ENCODE measurements around the gene NALF2.

DNA sequence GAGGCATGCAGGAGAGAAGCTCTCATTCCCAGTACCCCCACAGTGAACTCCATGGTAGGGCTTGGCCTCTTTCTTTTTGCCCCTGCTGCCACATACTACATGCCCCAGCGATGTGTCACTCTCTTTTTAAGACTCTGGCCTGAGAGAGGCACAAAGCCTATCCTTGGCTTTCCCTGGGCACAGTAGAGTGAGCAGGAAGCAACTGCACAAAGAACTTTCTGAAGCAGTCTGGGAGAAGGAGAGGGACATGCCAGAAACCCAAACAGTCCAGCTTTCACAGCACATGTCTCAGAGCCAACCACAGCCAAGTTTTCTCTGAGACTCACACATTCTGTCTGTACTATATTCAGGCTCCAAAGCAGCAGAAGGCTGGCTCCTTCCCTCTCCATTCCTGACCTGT, 7.9 kb upstream of the NALF2 start:
- TF ChIP-seq, protein P1, sequence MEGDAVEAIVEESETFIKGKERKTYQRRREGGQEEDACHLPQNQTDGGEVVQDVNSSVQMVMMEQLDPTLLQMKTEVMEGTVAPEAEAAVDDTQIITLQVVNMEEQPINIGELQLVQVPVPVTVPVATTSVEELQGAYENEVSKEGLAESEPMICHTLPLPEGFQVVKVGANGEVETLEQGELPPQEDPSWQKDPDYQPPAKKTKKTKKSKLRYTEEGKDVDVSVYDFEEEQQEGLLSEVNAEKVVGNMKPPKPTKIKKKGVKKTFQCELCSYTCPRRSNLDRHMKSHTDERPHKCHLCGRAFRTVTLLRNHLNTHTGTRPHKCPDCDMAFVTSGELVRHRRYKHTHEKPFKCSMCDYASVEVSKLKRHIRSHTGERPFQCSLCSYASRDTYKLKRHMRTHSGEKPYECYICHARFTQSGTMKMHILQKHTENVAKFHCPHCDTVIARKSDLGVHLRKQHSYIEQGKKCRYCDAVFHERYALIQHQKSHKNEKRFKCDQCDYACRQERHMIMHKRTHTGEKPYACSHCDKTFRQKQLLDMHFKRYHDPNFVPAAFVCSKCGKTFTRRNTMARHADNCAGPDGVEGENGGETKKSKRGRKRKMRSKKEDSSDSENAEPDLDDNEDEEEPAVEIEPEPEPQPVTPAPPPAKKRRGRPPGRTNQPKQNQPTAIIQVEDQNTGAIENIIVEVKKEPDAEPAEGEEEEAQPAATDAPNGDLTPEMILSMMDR (IDR thresholded peaks at IDR 0.05; ENCODE audit: poor library complexity, severe bottlenecking): no peak
- no peak for TF ChIP-seq TAF1 (IDR thresholded peaks at IDR 0.05; ENCODE audit: low read depth)
- TF ChIP-seq POLR2AphosphoS5 (IDR thresholded peaks at IDR 0.05): no peak
